GM08714 (cell line): ENCODE results near the gene TOR3A.

ENCODE experiments used
- H3K4me3 ChIP-seq: fragments of 200-500 bp; sonication (Bioruptor generic); 2 replicates; pipeline ENCODE4 v1.5.1; 2014; ENCODE audit warnings: mild to moderate bottlenecking, low read length, inconsistent platforms
- ZNF274 ChIP-seq: IDR thresholded peaks from 2 replicates; pipeline ENCODE4 v1.6.1; 2012; ENCODE audit warnings: mild to moderate bottlenecking, low read depth, low read length

TOR3A gene

GRCh38 chr1:179089827-179090482, 8.1 kb downstream of the TOR3A start:
- no peak for TF ChIP-seq ZNF274
- no peak overlapping the region for H3K4me3 ChIP-seq

- no peak for TF ChIP-seq ZNF274
Observed at GRCh38 chr1:179090522-179090921, 8.7 kb downstream of the TOR3A start.

GRCh38 chr1:179090923-179091322, 9.1 kb downstream of the TOR3A start:
- H3K4me3 ChIP-seq: no peak overlapping the region
- TF ChIP-seq ZNF274: no peak

More at GRCh38 chr1:179090522-179090921, 8.7 kb downstream of the TOR3A start:
- no peak overlapping the region for H3K4me3 ChIP-seq

GRCh38 chr1:179091691-179092165, 9.9 kb downstream of the TOR3A start:
- no peak overlapping the region for H3K4me3 ChIP-seq
- TF ChIP-seq ZNF274: no peak

GRCh38 chr1:179092896-179093461, 11.1 kb downstream of the TOR3A start:
- no peak overlapping the region for H3K4me3 ChIP-seq
- TF ChIP-seq ZNF274: no peak

- no peak overlapping the region for H3K4me3 ChIP-seq
- no peak for TF ChIP-seq ZNF274
Observed at GRCh38 chr1:179094818-179095217, 12.9 kb downstream of the TOR3A start.

GRCh38 chr1:179095377-179095776, 13.5 kb downstream of the TOR3A start:
- TF ChIP-seq ZNF274: no peak
- H3K4me3 ChIP-seq: no peak overlapping the region

GRCh38 chr1:179095924-179096323, 14.1 kb downstream of the TOR3A start:
- no peak overlapping the region for H3K4me3 ChIP-seq
- TF ChIP-seq ZNF274: no peak

GRCh38 chr1:179099891-179100290, 18.0 kb downstream of the TOR3A start:
- H3K4me3 ChIP-seq: no peak overlapping the region
- TF ChIP-seq ZNF274: no peak

- no peak for TF ChIP-seq ZNF274
- H3K4me3 ChIP-seq: no peak overlapping the region
Observed at GRCh38 chr1:179101566-179101965, 19.7 kb downstream of the TOR3A start.

- no peak for TF ChIP-seq ZNF274
- H3K4me3 ChIP-seq: no peak overlapping the region
Observed at GRCh38 chr1:179103999-179104398, 22.1 kb downstream of the TOR3A start.

- no peak for TF ChIP-seq ZNF274
- H3K4me3 ChIP-seq: no peak overlapping the region
Observed at GRCh38 chr1:179104611-179105250, 22.9 kb downstream of the TOR3A start.

GRCh38 chr1:179105393-179105792, 23.5 kb downstream of the TOR3A start:
- no peak overlapping the region for H3K4me3 ChIP-seq
- no peak for TF ChIP-seq ZNF274

GRCh38 chr1:179107706-179108629, 26.1 kb downstream of the TOR3A start:
- no peak overlapping the region for H3K4me3 ChIP-seq
- TF ChIP-seq ZNF274: no peak
